AG04449 (cell line): ENCODE results near the gene BRD4.

Experiments used
- CTCF ChIA-PET: fragments of 350-600 bp; formaldehyde crosslinking; extraction: SDS; loops from one replicate; lab custom pipeline; 2021; ENCODE audit warnings: antibody characterized with exemption; lab: Yijun Ruan, JAX
- POLR2A ChIA-PET: fragments of 400-600, 350-600 bp; formaldehyde crosslinking; extraction: SDS; loops from one replicate; lab custom pipeline; 2020; ENCODE audit warnings: antibody characterized with exemption, inconsistent platforms; lab: Yijun Ruan, JAX
- DNase-seq: peaks from one replicate; pipeline ENCODE4 v3.0.0-alpha.2; 2010; ENCODE audit warnings: low read depth, low spot score
- H3K4me3 ChIP-seq: 2 replicates; pipeline ENCODE4 v1.5.1; 2011; ENCODE audit warnings: low read depth, mild to moderate bottlenecking, control low read depth, low read length
- CTCF ChIP-seq: IDR thresholded peaks from one replicate; pipeline ENCODE4 v1.5.1; 2011; ENCODE audit warnings: mild to moderate bottlenecking, moderate library complexity, low read length, control low read depth, inconsistent platforms; ENCODE audit not compliant: insufficient read depth; ENCODE audit errors: missing control alignments

BRD4 gene

GRCh38 chr19:15237759-15238638, 94.3 kb downstream of the BRD4 start:
- POLR2A ChIA-PET, result no interaction called here
- no peak for DNase-seq
- CTCF ChIA-PET, result interaction anchor here (1.0 to 3.2 kb wide), 2 partner anchors 9 to 13 kb away, joined by 4 to 21 read pairs; no protein-coding TSS in a partner anchor
- no peak for TF ChIP-seq CTCF
- H3K4me3 ChIP-seq, result no peak overlapping the region

GRCh38 chr19:15236886-15237285, 95.5 kb downstream of the BRD4 start:
- POLR2A ChIA-PET, result no interaction called here
- DNase-seq, result no peak
- no peak overlapping the region for H3K4me3 ChIP-seq
- TF ChIP-seq CTCF, result no peak
- CTCF ChIA-PET, result interaction anchor here (1.1 to 1.2 kb wide), 2 partner anchors 8 to 14 kb away, joined by 3 read pairs; no protein-coding TSS in a partner anchor

GRCh38 chr19:15235781-15236180, 96.6 kb downstream of the BRD4 start:
- no peak for TF ChIP-seq CTCF
- ChIA-PET POLR2A (interaction anchor here (0.6 kb wide), 1 partner anchor 102 kb away, joined by 3 read pairs; no protein-coding TSS in a partner anchor), CTCF (no interaction called here)
- DNase-seq, result no peak
- H3K4me3 ChIP-seq, result no peak overlapping the region

GRCh38 chr19:15234431-15235130, 97.8 kb downstream of the BRD4 start:
- CTCF ChIA-PET, result interaction anchor here (0.7 to 1.4 kb wide), 2 partner anchors 11 to 16 kb away, joined by 3 read pairs; no protein-coding TSS in a partner anchor

GRCh38 chr19:15231271-15231670, 101.1 kb downstream of the BRD4 start:
- no peak overlapping the region for H3K4me3 ChIP-seq
- CTCF ChIA-PET, result interaction anchor here (1.3 kb wide), 2 partner anchors 12 to 19 kb away, joined by 3 to 4 read pairs; no protein-coding TSS in a partner anchor
- POLR2A ChIA-PET, result no interaction called here

More at GRCh38 chr19:15234431-15235130, 97.8 kb downstream of the BRD4 start:
- H3K4me3 ChIP-seq, result no peak overlapping the region
- no peak for DNase-seq
- POLR2A ChIA-PET, result no interaction called here
- no peak for TF ChIP-seq CTCF

More at GRCh38 chr19:15231271-15231670, 101.1 kb downstream of the BRD4 start:
- no peak for DNase-seq
- no peak for TF ChIP-seq CTCF
